ENCODE measurements around the gene LEMD2. TPM values are rescaled to one million over a fixed set of nuclear protein-coding genes. Genes with fewer than 3 reads are reported as not detected.

The LEMD2 gene
- total RNA-seq, 1 donor from 2014 or later: 40.4 TPM

- DNase-seq (ENCODE audit: low read depth, low spot score): no peak
Measured at GRCh38 chr6:33820243-33820642, 31.3 kb upstream of the LEMD2 start.

GRCh38 chr6:33819021-33819420, 30.1 kb upstream of the LEMD2 start:
- no peak for DNase-seq (ENCODE audit: low read depth, low spot score)

- no peak for DNase-seq (ENCODE audit: low read depth, low spot score)
Measured at GRCh38 chr6:33818293-33818692, 29.4 kb upstream of the LEMD2 start.

GRCh38 chr6:33817489-33817888, 28.6 kb upstream of the LEMD2 start:
- DNase-seq (ENCODE audit: low read depth, low spot score): no peak

- no peak for DNase-seq (ENCODE audit: low read depth, low spot score)
Measured at GRCh38 chr6:33816911-33817310, 28.0 kb upstream of the LEMD2 start.

DNA sequence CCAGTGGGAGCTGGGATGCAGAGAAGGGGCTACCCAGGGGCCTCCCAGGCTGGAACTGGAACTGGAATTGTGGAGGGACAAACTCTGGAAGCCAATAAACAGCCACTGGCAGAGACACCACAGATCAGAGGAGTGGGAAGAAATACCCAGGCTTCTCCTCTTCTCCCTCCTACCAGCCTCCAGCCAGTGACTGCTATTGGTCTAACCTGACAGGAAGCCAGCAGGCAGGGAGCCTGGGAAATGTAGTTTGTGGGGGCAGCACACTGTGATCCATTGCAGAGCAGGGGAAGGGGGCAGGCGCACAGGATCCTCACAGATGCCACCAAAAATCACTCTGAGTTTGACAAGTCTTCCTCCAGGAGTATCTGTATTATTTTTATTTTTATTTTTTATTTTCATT, 26.9 kb upstream of the LEMD2 start:
- DNase-seq (ENCODE audit: low read depth, low spot score): no peak

GRCh38 chr6:33813990-33814985, 25.4 kb upstream of the LEMD2 start:
- DNase-seq (ENCODE audit: low read depth, low spot score): no peak

GRCh38 chr6:33813246-33813904, 24.4 kb upstream of the LEMD2 start:
- DNase-seq (ENCODE audit: low read depth, low spot score): no peak

DNA sequence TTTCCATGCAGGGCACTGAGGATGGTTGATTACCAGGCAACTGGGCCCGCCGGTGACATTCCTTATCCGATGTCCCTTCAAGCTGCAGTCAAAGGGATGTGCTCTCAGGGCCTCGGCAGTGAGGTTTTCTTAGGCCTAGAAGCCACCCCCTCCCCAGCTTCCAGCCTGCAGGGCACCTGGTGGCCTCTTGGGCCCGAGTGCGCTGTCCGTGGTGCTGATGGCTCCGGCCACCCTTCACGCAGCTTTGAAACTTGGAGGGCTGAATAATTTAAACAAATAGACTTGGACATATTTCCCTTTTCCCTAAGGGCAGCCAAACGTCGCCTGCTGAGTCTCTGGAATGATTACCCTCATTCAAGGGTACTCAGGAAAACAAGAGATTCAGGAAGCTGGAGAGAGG, 23.7 kb upstream of the LEMD2 start:
- no peak for DNase-seq (ENCODE audit: low read depth, low spot score)

- DNase-seq (ENCODE audit: low read depth, low spot score): no peak
Measured at GRCh38 chr6:33809594-33809993, 20.7 kb upstream of the LEMD2 start.

DNA sequence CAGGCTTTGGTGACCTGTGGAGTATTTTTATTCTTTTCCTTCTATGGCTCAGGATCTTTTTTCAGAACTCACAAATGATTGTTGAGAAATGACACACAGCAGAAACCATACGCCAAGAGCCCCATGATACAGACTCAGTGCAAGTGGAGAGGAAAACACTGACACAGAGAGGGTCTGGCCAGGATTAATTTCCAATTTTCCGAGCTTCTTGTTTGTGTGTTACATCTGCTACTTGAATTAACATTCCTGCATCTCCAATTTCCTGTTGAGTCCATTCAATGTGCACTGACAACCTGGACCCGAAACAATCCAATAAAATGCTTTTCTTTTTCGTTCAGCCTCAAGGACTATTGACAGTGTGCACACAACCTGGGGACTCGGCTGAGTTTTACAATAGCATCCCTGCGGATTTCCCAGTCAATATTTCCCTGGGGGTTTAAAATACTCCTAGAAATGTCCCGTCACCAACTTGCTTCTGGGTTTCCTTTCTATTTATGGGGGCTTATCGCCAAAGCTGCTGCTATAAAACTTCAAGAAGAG, 19.8 kb upstream of the LEMD2 start:
- no peak for DNase-seq (ENCODE audit: low read depth, low spot score)

DNA sequence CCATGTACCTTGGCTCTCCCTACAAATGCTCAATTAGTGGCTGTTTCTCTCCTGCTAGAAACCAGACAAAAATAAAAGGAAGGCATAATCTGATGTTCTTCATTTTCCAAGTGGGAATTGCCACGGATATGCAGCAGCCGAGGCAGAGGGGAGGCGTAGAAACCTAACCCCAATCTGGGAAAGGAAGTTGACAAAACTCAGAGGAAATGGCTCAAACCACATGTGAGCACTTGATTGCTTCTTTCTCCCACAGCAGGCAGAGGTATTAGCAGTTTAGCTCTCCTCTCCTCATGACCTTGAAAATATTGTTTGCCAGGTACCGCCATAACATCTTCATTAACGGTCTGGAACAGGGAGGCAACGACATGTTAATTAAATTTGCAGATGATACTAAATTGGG, 18.7 kb upstream of the LEMD2 start:
- DNase-seq (ENCODE audit: low read depth, low spot score): no peak

- DNase-seq (ENCODE audit: low read depth, low spot score): no peak
Measured at GRCh38 chr6:33806841-33807240, 17.9 kb upstream of the LEMD2 start.

DNA sequence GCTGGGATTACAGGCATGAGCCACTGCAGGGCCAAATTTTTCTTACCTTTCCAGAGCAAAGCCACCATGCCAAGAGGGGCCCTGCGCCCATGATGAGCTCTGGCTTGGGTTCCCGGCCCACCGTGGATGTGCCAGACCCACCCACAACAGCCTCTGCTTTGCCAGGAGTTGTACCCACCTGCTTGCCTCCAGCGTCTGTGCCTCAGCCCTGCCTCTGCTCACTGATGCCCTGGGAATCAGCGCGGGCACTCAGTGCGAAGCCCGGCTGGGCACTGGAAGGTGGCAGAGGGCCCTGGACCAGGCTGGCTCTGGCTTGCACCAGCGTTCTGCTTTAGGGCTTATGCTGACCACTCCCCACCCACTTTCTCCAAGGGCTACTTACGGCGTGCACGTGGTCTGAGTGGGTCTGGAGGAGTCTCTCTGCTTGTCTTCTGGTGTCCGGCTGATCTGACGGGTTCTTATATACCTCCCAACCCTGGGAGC, 14.7 kb upstream of the LEMD2 start, which contains the start of gene MLN:
Gene MLN (minus strand): TSS at position 433 of the 483 bp plus-strand sequence. CDS start 2,840 bp downstream, outside the sequence.
- DNase-seq (ENCODE audit: low read depth, low spot score): no peak

DNA sequence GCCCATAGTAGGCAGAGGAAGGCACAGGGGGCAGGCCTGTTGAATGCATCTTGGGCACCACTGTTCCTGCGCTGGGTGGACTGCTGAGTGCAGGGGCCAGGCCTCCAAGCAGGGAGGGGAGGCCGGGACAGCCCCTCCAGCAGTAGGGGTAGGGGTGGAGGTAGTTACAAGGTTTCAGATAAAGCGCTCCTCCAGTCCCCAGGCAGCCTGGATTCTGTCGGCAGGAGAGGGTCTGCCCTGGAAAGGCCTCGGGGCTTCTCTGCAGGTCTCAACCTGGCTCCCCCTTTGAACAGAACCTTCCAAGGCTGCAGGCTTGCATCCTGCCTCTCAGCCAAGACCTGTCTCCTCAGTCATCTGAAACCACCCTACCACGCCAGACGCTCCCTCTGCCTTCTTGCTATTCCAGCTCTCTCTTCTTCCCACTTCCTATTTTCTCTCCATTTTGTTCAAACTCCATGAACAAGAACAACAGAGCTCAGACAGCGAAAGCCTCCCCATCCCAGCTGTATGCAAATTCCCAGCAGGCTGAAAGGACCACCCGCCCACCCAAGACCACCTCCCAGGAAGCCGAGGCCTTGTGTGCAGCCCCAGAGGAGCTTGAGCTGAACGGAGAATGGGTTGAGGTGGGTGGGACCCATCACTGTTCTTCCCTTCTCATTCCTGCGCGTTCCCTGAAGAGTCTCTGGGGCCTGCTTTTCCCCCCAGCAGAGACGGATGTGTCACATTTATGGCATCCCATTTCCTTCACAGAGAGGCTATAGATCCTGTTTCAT, 13.4 kb upstream of the LEMD2 start:
- DNase-seq (ENCODE audit: low read depth, low spot score): no peak

DNA sequence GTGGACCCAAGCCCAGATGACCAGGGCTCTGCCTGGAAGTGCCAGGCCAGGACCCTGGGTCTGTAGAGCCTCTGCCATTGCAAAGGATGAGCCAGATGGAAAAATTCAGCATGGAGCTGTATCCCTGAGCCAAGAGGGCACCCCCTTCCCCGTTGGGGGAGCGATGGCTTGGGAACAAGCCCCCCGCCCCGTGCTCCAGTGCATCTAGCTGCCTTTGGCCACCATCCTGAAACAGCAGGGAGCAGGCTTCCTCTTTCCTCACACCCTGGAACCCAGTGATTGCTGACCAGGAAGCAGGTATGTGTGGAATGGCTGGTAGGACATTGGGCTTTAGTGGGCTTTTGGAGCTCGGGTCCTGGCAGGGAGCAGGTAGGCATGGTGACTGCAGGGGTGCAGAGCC, 12.7 kb upstream of the LEMD2 start:
- no peak for DNase-seq (ENCODE audit: low read depth, low spot score)

DNA sequence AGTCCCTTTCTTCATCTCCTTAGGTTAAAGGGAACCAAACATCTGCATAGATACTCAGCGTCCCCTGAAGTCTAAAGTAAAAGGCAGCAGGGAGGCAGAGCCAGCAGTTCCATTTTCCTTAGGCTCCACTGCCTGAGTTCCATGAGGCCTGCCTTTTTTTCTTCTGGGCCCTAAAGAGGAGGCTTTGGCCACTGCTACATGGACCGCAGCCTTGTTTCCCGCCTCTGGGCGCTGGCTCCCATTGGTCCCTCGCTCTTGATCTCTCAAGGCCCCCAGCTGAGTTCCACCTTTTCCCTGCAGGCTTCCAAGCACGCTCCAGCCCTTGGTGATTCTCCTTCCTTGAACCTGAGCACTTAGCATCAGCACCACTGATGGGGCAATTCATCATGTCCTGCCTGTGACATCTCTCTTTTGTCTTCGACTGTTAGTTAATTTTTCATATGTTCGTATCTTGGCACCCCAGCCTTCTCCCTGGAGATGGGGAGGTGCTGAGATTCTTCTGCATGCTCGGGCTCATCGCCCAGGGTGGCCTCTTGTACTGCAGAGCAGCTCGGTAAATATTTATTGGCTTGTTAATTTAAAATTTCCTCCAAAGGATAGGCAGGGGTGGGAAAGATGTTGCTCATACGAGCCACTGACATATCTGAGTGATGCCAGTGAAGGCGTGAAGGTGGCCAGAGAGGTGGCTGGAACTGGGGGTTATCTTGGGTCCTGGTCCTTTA, 11.5 kb upstream of the LEMD2 start:
- DNase-seq (ENCODE audit: low read depth, low spot score): no peak

- DNase-seq (ENCODE audit: low read depth, low spot score): no peak
Measured at GRCh38 chr6:33799454-33800113, 10.7 kb upstream of the LEMD2 start.

GRCh38 chr6:33798343-33798848, 9.5 kb upstream of the LEMD2 start:
- DNase-seq (ENCODE audit: low read depth, low spot score): no peak

All from pulmonary artery endothelial cell (primary cell).